Measurements from ENCODE around the gene CD101.

The CD101 gene

GRCh38 chr1:117058810-117059209, 57.2 kb downstream of the CD101 start:
- DNase-seq (ENCODE audit: low read depth) = no peak

DNA sequence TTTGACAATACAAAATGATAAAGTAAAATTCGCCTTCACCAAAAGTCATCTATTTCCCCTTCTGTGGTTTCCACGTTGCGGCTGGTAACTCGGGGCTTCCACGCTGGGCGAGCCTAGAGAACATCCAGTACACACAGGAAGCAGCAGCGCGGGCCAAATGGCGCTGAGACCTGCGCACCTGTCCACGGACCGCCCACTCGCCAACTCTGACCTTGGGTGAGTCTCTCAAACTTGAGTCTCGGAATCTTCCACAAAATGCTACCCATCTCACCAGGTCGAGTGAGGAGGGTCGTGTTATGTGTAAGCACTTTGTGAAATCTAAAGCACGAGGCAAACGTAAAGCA, 57.7 kb downstream of the CD101 start:
- peak; percentile 49 for DNase-seq (ENCODE audit: low read depth)

- peak; percentile 88 for DNase-seq (ENCODE audit: low read depth)
Observed at GRCh38 chr1:117059678-117060440, 58.3 kb downstream of the CD101 start, which contains the start of gene TTF2. Gene TTF2, plus strand, starts transcription at chr1:117060326. Its CDS starts 21 bp downstream, at chr1:117060347.

DNA sequence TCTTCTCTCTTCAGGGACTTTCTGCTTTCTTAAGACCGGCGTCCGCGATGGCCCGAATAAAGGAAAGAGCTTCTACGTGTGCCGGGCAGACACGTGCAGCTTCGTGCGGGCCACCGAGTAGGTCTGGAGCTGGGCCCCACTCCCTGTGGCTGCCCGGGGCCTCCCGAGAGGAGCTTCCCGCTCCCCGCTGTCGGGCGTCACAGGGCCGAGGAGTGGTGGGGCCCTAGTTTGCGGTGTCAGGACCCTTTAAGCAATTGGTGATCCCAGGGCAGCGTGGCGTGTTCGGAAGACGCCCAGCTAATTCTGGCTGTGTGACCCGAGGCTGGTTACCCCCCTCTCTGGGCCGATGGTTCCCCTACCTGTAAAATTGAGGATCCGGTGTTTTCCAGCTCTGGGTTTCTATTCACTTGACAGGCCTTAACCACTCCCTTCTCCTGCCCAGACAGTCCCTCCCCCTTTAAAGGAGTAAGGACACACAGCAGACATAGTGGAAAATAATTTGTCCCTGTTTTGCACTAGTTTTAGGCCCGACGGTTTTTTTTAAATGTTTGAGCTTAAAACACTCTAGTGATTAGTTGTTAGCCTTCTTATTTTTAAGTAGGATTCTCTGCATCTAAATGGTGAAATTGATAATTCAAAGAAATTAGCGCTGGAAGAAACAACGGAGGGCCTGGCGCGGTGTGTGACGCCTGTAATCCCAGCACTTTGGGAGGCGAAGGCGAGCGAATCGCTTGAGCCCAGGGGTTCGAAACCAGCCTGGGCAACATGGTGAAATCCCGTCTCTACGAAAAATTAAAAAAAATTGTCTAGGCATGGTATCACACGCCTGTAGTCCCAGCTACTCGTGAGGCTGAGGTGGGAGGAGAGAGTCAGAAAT, 59.1 kb downstream of the CD101 start:
- no peak for DNase-seq (ENCODE audit: low read depth)

DNA sequence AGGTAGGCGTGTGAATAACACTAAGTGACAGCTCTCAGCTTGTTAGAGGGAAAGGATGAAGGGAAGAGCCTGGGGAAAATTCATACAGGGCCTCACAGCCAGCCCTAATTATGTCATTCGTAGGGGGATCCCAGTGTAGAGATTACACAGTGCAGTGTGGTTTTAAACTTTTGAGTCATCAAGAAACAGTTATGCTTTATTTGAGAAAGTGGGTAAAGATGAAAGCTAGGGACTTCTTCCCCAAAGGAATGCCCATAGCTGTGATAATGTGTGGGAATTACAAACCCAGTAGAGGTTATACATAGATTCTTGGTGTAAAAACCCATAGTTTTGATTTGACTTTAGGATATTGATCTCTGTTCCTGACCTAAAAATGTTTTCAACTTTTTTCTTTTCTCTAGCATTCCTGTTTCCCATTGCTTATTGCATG, 60.4 kb downstream of the CD101 start:
- no peak for DNase-seq (ENCODE audit: low read depth)

GRCh38 chr1:117066367-117066766, 64.8 kb downstream of the CD101 start:
- DNase-seq (ENCODE audit: low read depth) = no peak

GRCh38 chr1:117067533-117068370, 66.2 kb downstream of the CD101 start:
- no peak for DNase-seq (ENCODE audit: low read depth)

GRCh38 chr1:117068580-117068979, 67.0 kb downstream of the CD101 start:
- DNase-seq (ENCODE audit: low read depth) = no peak

GRCh38 chr1:117069220-117069844, 67.8 kb downstream of the CD101 start:
- DNase-seq (ENCODE audit: low read depth) = no peak

DNA sequence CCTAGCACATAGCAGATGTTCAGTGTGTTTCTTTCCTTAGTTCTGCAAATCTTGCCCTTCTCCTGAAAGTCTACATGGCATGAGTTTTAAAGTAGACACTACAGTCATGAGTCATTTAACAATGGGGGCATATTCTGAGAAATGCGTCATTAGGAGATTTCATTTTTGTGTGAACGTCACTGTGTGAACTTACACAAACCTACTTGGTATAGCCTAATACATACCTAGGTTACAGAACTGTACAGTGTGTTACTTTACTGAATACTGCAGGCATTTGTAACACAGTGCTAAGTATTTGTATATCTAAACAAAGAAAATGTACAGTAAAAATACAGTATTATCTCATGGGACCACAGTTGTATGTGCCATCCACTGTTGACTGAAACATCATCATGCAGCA, 68.6 kb downstream of the CD101 start:
- no peak for DNase-seq (ENCODE audit: low read depth)

DNA sequence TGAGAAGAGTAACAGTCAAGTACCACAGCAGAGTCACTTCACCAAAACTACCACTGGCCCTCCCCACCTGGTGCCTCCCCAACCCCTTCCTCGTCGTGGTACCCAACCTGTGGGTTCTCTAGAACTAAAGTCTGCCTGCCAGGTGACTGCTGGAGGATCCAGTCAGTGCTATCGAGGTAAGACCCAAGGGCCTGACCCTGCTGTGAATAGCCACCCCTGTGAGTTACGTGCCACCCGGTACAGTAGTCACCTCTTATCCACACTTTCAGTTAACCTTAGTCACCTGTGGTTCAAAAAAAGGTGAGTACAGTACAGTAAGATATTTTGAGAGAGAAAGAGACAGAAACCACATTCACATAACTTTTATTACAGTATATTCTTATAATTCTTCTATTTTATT, 75.1 kb downstream of the CD101 start:
- no peak for DNase-seq (ENCODE audit: low read depth)

GRCh38 chr1:117077267-117077666, 75.7 kb downstream of the CD101 start:
- peak; percentile 30 for DNase-seq (ENCODE audit: low read depth)

DNA sequence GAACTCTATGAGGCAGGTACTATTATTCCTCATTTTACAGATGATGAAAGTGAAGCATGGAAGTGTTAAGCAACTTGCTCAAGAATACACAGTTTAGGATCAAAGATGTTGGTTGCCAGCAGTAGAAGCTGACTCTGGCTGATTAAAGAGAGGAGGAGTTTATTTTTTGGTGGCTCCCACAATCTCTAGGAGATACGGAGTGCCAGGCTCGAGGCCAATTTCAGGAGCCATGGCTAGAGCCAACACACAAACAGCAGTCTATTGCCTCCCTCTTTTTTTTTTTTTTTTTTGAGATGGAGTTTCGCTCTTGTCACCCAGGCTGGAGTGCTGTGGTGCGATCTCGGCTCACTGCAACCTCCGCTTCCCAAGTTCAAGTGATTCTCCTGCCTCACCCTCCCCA, 78.2 kb downstream of the CD101 start:
- DNase-seq (ENCODE audit: low read depth) = no peak

DNA sequence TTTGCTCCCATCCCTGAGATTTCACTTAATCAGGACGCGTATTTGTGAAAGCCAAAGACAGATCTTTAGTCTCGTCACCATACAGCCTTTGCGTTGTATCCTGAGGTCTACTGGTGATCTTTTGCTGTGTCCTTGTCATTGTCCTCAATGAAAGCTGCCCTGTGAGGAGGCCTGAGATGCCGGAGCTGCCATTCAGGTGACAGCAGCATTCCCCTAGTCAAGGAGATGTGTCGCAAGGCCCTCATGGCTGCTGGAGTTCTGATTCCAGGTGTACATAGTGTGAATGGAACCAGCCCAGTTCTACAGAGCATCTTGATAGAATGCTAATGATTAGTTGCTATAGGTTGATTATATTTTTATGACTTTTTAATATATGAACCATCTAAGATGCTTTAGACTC, 82.7 kb downstream of the CD101 start:
- no peak for DNase-seq (ENCODE audit: low read depth)
